Calu3 (cell line): Measurements from ENCODE around the gene P2RY6. TPM values are rescaled to one million over a fixed set of nuclear protein-coding genes. Genes with fewer than 3 reads are reported as not detected.

Experiments used
- BruUV-seq: library from RNA; stranded (reverse); fragments of 400-500 nt; replicated peaks from 2 replicates; lab custom pipeline; 2021; lab: Mats Ljungman, UMichigan
- CTCF ChIA-PET: fragments of 300-600 bp; sonication (Branson Sonifier 250); formaldehyde crosslinking; loops from one replicate; lab custom pipeline; 2022; ENCODE audit warnings: antibody characterized with exemption; lab: Charles Lee
- DNase-seq: peaks from one replicate; pipeline ENCODE4 v3.0.0; 2022
- H3K27ac Mint-ChIP-seq: one replicate; pipeline ENCODE4 v1.8.0; 2022; ENCODE audit warnings: mixed read lengths; ENCODE audit not compliant: unreplicated experiment
- H3K27me3 Mint-ChIP-seq: one replicate; pipeline ENCODE4 v1.8.0; 2022; ENCODE audit warnings: mixed read lengths; ENCODE audit not compliant: unreplicated experiment
- H3K36me3 Mint-ChIP-seq: one replicate; pipeline ENCODE4 v1.8.0; 2022; ENCODE audit warnings: mild to moderate bottlenecking, moderate library complexity, mixed read lengths; ENCODE audit not compliant: insufficient read depth, unreplicated experiment
- H3K4me1 Mint-ChIP-seq: one replicate; pipeline ENCODE4 v1.8.0; 2022; ENCODE audit warnings: mild to moderate bottlenecking, low read depth, mixed read lengths; ENCODE audit not compliant: unreplicated experiment
- H3K4me3 Mint-ChIP-seq: one replicate; pipeline ENCODE4 v1.8.0; 2022; ENCODE audit warnings: mild to moderate bottlenecking, low read depth, moderate library complexity, mixed read lengths; ENCODE audit not compliant: unreplicated experiment
- H3K9me3 Mint-ChIP-seq: one replicate; pipeline ENCODE4 v1.8.0; 2022; ENCODE audit warnings: low read depth, mixed read lengths; ENCODE audit not compliant: unreplicated experiment
- intact Hi-C: fragments of 100-400 bp; cut with micrococcal nuclease; formaldehyde crosslinking; loops from one replicate; pipeline ENCODE4 v1.10.0; 2022; ENCODE audit not compliant: unreplicated experiment
- total RNA-seq: library from RNA; stranded (reverse); gene quantifications from 2 replicates; pipeline ENCODE4 v1.2.3, GENCODE V29; 2022
- TF ChIP-seq, protein P1 (sequence below): fragments of 200-600 bp; IDR thresholded peaks from one replicate; pipeline ENCODE4 v1.8.0; 2022; ENCODE audit warnings: antibody characterized with exemption; ENCODE audit not compliant: unreplicated experiment

Gene P2RY6
- total RNA-seq, 1 experiment from 2014 or later: not detected

DNA sequence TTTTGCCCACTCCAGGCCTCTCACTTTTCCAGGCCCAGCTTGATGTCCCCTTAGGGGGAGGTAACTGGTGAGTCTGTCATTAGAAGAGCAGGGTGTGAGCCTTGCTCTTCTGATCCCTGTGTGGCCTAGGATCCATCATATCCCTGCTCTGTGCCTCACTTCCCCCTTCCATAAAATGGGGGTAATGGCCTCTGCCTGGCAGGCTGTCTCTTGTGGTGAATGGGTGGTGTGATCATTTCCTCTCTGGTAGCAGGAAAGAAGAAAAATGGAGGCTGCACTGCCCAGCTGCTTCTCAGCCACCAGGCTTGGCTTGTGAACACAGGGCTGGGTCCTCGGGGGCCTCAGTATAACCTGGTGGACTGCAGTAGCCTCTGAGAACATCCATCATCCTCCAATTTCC is 41.5 kb downstream of the P2RY6 start:
- H3K36me3 Mint-ChIP-seq: peaks cover 14% of the 10 kb centered on the region
- no peak overlapping the region for H3K4me3 Mint-ChIP-seq
- intact Hi-C loops: no loop called here
- DNase-seq: no peak
- BruUV-seq: no TSS peak
- TF ChIP-seq, protein P1, sequence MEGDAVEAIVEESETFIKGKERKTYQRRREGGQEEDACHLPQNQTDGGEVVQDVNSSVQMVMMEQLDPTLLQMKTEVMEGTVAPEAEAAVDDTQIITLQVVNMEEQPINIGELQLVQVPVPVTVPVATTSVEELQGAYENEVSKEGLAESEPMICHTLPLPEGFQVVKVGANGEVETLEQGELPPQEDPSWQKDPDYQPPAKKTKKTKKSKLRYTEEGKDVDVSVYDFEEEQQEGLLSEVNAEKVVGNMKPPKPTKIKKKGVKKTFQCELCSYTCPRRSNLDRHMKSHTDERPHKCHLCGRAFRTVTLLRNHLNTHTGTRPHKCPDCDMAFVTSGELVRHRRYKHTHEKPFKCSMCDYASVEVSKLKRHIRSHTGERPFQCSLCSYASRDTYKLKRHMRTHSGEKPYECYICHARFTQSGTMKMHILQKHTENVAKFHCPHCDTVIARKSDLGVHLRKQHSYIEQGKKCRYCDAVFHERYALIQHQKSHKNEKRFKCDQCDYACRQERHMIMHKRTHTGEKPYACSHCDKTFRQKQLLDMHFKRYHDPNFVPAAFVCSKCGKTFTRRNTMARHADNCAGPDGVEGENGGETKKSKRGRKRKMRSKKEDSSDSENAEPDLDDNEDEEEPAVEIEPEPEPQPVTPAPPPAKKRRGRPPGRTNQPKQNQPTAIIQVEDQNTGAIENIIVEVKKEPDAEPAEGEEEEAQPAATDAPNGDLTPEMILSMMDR: no peak
- CTCF ChIA-PET: interaction anchor here (0.6 kb wide), 1 partner anchor 891 kb away, joined by 3 read pairs; no protein-coding TSS in a partner anchor
- H3K27ac Mint-ChIP-seq: no peak overlapping the region
- H3K9me3 Mint-ChIP-seq: no peaks in the 10 kb centered on the region
- no peaks in the 10 kb centered on the region for H3K27me3 Mint-ChIP-seq
- peaks cover 29% of the 10 kb centered on the region for H3K4me1 Mint-ChIP-seq

- CTCF ChIA-PET: interaction anchor here (0.6 kb wide), 1 partner anchor 890 kb away, joined by 3 read pairs; no protein-coding TSS in a partner anchor
- H3K4me1 Mint-ChIP-seq: peaks cover 29% of the 10 kb centered on the region
- TF ChIP-seq, protein P1: no peak
- BruUV-seq: no TSS peak
- H3K9me3 Mint-ChIP-seq: no peaks in the 10 kb centered on the region
- H3K36me3 Mint-ChIP-seq: peaks cover 8% of the 10 kb centered on the region
- no peak for DNase-seq
- H3K27ac Mint-ChIP-seq: no peak overlapping the region
- H3K4me3 Mint-ChIP-seq: no peak overlapping the region
- H3K27me3 Mint-ChIP-seq: no peaks in the 10 kb centered on the region
- intact Hi-C loops: no loop called here
Measured at GRCh38 chr11:73314117-73314961, 42.2 kb downstream of the P2RY6 start.

- intact Hi-C loops: no loop called here
- Mint-ChIP-seq H3K27ac (no peak overlapping the region), H3K4me3 (no peak overlapping the region), H3K9me3 (no peaks in the 10 kb centered on the region), H3K36me3 (peaks cover 7% of the 10 kb centered on the region), H3K4me1 (peaks cover 29% of the 10 kb centered on the region), H3K27me3 (no peaks in the 10 kb centered on the region)
- no TSS peak for BruUV-seq
- CTCF ChIA-PET: no interaction called here
- no peak for DNase-seq
- TF ChIP-seq, protein P1: no peak
Measured at GRCh38 chr11:73315293-73316020, 43.3 kb downstream of the P2RY6 start.

DNA sequence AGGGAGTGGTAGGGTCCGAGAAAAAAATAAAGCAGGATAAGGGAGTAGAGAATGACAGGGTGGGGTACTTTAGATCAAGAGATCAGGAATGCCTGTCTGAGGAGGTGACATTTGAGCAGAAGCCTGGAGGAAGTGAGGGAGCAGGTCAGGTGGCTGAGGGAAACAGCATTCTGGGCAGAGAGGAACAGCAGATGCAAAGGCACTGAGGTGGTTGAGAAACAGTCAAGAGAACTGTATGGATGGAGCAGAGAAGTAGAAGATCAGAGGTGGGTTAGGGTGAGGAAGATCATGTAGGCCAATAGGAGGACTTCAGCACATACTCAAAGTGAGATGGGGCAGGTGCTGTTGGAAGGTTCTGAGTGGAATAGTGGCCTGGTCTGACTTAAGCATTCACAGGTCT is 44.3 kb downstream of the P2RY6 start:
- Mint-ChIP-seq H3K27ac (no peak overlapping the region), H3K27me3 (no peaks in the 10 kb centered on the region), H3K4me3 (no peak overlapping the region), H3K36me3 (peaks cover 7% of the 10 kb centered on the region), H3K9me3 (no peaks in the 10 kb centered on the region), H3K4me1 (peaks cover 29% of the 10 kb centered on the region)
- CTCF ChIA-PET: no interaction called here
- intact Hi-C loops: no loop called here
- TF ChIP-seq, protein P1: no peak
- no TSS peak for BruUV-seq
- DNase-seq: no peak
